ENCODE results near the gene FAM83C.
A peak's percentile ranks its signal among the peaks of the same experiment; 100 is the strongest.

DNA sequence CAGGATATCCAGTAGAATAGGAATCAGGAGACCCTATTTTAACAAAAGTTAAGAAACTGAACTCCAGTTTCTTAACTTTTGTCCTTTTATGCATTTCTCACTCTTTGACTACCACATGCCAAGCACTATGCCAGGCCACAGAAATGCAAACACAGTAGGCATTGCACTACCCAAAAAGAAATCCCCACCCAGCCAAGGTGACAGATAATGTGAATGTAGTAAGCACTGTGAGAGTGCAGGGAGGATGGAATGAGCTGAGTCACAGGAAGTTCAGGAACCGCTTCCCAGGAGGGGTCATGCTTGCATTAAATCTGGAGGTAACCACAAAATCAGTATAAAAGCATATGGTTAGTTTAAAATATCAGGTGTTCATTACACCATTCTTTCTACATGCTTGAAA is 20.1 kb upstream of the FAM83C start:
- peak; percentile 71; the same call in 1 of the 2 replicates for TF ChIP-seq EP300 (IDR thresholded peaks at IDR 0.05; ENCODE audit: borderline replicate concordance)
- TF ChIP-seq CEBPB (IDR thresholded peaks at IDR 0.05), result no peak
- no peak for TF ChIP-seq TAF1 (IDR thresholded peaks at IDR 0.05; ENCODE audit: low read depth)
- TF ChIP-seq, protein P1, sequence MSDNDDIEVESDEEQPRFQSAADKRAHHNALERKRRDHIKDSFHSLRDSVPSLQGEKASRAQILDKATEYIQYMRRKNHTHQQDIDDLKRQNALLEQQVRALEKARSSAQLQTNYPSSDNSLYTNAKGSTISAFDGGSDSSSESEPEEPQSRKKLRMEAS (IDR thresholded peaks at IDR 0.05), result no peak; the same call in 1 of the 2 replicates
- TF ChIP-seq REST (IDR thresholded peaks at IDR 0.05; ENCODE audit: low read depth), result no peak
- TF ChIP-seq FOXM1 (IDR thresholded peaks at IDR 0.05; ENCODE audit: borderline replicate concordance, low read depth), result no peak
- TF ChIP-seq, protein P2, sequence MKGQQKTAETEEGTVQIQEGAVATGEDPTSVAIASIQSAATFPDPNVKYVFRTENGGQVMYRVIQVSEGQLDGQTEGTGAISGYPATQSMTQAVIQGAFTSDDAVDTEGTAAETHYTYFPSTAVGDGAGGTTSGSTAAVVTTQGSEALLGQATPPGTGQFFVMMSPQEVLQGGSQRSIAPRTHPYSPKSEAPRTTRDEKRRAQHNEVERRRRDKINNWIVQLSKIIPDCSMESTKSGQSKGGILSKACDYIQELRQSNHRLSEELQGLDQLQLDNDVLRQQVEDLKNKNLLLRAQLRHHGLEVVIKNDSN (IDR thresholded peaks at IDR 0.05), result no peak
- TF ChIP-seq RAD21 (IDR thresholded peaks at IDR 0.05; ENCODE audit: low read depth), result no peak
